Fibroblast of lung (primary cell): ENCODE measurements around the gene DDR2. TPM values are rescaled to one million over a fixed set of nuclear protein-coding genes. Genes with fewer than 3 reads are reported as not detected.

Source experiments
- DNase-seq, 2 donors: peaks; one replicate each; pipeline versions ENCODE4 v3.0.0 to v3.0.0-alpha.2; 2010; ENCODE audit warnings: low read depth in 2 of 2
- H2AFZ ChIP-seq: 2 replicates; pipeline ENCODE4 v1.5.1; 2012; ENCODE audit warnings: low read length, control low read depth, inconsistent platforms
- H3K27ac ChIP-seq: 2 replicates; pipeline ENCODE4 v1.5.1; 2011; ENCODE audit warnings: low read length, control low read depth; ENCODE audit not compliant: insufficient read depth
- H3K27me3 ChIP-seq: 2 replicates; pipeline ENCODE4 v1.5.1; 2011; ENCODE audit warnings: mild to moderate bottlenecking, low read length; ENCODE audit not compliant: control insufficient read depth, insufficient read depth
- H3K36me3 ChIP-seq: 2 replicates; pipeline ENCODE4 v1.5.1; 2011; ENCODE audit warnings: low read length; ENCODE audit not compliant: control insufficient read depth, insufficient read depth
- H3K4me1 ChIP-seq: 2 replicates; pipeline ENCODE4 v1.5.1; 2011; ENCODE audit warnings: low read length; ENCODE audit not compliant: control insufficient read depth, insufficient read depth; ENCODE audit errors: extremely low read depth
- H3K4me2 ChIP-seq: 2 replicates; pipeline ENCODE4 v1.5.1; 2011; ENCODE audit warnings: low read length, control low read depth; ENCODE audit not compliant: insufficient read depth; ENCODE audit errors: extremely low read depth
- H3K4me3 ChIP-seq, 4 experiments: fragments of 200-600 bp in 1 of 4; sonication (generic) in 1 of 4; replicated peaks in 1 of 4; 2 replicates each; pipeline ENCODE4 v1.5.1; 2011 to 2016; ENCODE audit warnings: low read length in 4 of 4, low read depth in 3 of 4, mild to moderate bottlenecking in 3 of 4, control low read depth in 2 of 4, inconsistent platforms in 1 of 4, mixed read lengths in 1 of 4; ENCODE audit not compliant: insufficient read depth in 1 of 4; ENCODE audit errors: control extremely low read depth in 1 of 4
- H3K79me2 ChIP-seq: 2 replicates; pipeline ENCODE4 v1.5.1; 2012; ENCODE audit warnings: mild to moderate bottlenecking, low read length, inconsistent platforms; ENCODE audit not compliant: control insufficient read depth, insufficient read depth
- H3K9ac ChIP-seq: 2 replicates; pipeline ENCODE4 v1.5.1; 2011; ENCODE audit warnings: mild to moderate bottlenecking, low read length, control low read depth; ENCODE audit not compliant: insufficient read depth
- H3K9me3 ChIP-seq: 2 replicates; pipeline ENCODE4 v1.5.1; 2012; ENCODE audit warnings: low read depth, low read length; ENCODE audit not compliant: control insufficient read depth, insufficient read depth
- H4K20me1 ChIP-seq: 2 replicates; pipeline ENCODE4 v1.5.1; 2011; ENCODE audit warnings: low read length; ENCODE audit not compliant: control insufficient read depth, insufficient read depth; ENCODE audit errors: extremely low read depth
- CTCF ChIP-seq, 2 donors: IDR thresholded peaks in 1 of 2; conservative IDR thresholded peaks in 1 of 2; 1 replicate in 1 of 2; 2 replicates in 1 of 2; pipeline ENCODE4 v1.5.1; 2011 to 2012; ENCODE audit warnings: low read length in 2 of 2, control low read depth in 1 of 2, inconsistent platforms in 1 of 2, low read depth in 1 of 2, mild to moderate bottlenecking in 1 of 2
- EZH2 ChIP-seq: IDR thresholded peaks from 2 replicates; pipeline ENCODE4 v1.5.1; 2012; ENCODE audit warnings: low read length, control low read depth, mild to moderate bottlenecking; ENCODE audit errors: missing control alignments
- polyA plus RNA-seq, 2 donors: library from polyadenylated mRNA; depleted of rRNA in 1 of 2; stranded (reverse) in 1 of 2; unstranded in 1 of 2; fragments of >200 nt; gene quantifications; 2 replicates each; pipeline ENCODE4 v1.2.1, GENCODE V29; 2011 to 2012; ENCODE audit warnings: missing spikeins in 1 of 2
- total RNA-seq: library from RNA; depleted of rRNA; stranded (reverse); fragments of >200 nt; gene quantifications from 2 replicates; pipeline ENCODE4 v1.2.1, GENCODE V29; 2014

The DDR2 gene
- total and polyA plus RNA-seq, 2 donors (not counting 1 experiment from before 2014, with no cell fraction given): 192 to 303 TPM

- Histone ChIP-seq H4K20me1 (no peaks in the 10 kb centered on the region), H3K9me3 (no peaks in the 10 kb centered on the region), H3K36me3 (peaks cover 2% of the 10 kb centered on the region), H3K4me2 (no peak overlapping the region), H3K4me3 (no peak overlapping the region), H3K27me3 (no peaks in the 10 kb centered on the region), H3K4me1 (peaks cover 31% of the 10 kb centered on the region), H3K27ac (no peak overlapping the region), H3K79me2 (peaks cover 87% of the 10 kb centered on the region), H2AFZ (no peak overlapping the region), H3K9ac (no peak overlapping the region)
- DNase-seq: no peak
- TF ChIP-seq CTCF (conservative IDR thresholded peaks at IDR 0.05 in 1 of 2, IDR thresholded peaks at IDR 0.05 in 1 of 2; ENCODE audit: low read depth in 1 of 2, low read length in 2 of 2) (no peak), EZH2 (no peak)
Observed at GRCh38 chr1:162679298-162679697, 47.0 kb downstream of the DDR2 start.

GRCh38 chr1:162680419-162681121 lies 48.3 kb downstream of the DDR2 start:
- peak in 1 of 2 donors; percentile 48 for DNase-seq
- TF ChIP-seq CTCF (conservative IDR thresholded peaks at IDR 0.05 in 1 of 2, IDR thresholded peaks at IDR 0.05 in 1 of 2; ENCODE audit: low read depth in 1 of 2, low read length in 2 of 2) (no peak), EZH2 (no peak)
- peak overlapping the region; percentile 23 for H3K27ac ChIP-seq
- H4K20me1 ChIP-seq: no peaks in the 10 kb centered on the region
- no peaks in the 10 kb centered on the region for H3K36me3 ChIP-seq
- no peak overlapping the region for H2AFZ ChIP-seq
- no peaks in the 10 kb centered on the region for H3K27me3 ChIP-seq
- peaks cover 27% of the 10 kb centered on the region for H3K4me1 ChIP-seq
- peaks cover 87% of the 10 kb centered on the region for H3K79me2 ChIP-seq
- no peak overlapping the region for H3K4me2 ChIP-seq
- no peak overlapping the region for H3K9ac ChIP-seq
- H3K9me3 ChIP-seq: no peaks in the 10 kb centered on the region
- H3K4me3 ChIP-seq: no peak overlapping the region

- peaks cover 87% of the 10 kb centered on the region for H3K79me2 ChIP-seq
- DNase-seq: no peak
- no peak overlapping the region for H3K27ac ChIP-seq
- H3K9me3 ChIP-seq: no peaks in the 10 kb centered on the region
- H3K36me3 ChIP-seq: no peaks in the 10 kb centered on the region
- no peak overlapping the region for H3K9ac ChIP-seq
- no peaks in the 10 kb centered on the region for H4K20me1 ChIP-seq
- TF ChIP-seq CTCF (conservative IDR thresholded peaks at IDR 0.05 in 1 of 2, IDR thresholded peaks at IDR 0.05 in 1 of 2; ENCODE audit: low read depth in 1 of 2, low read length in 2 of 2): no peak
- no peak for TF ChIP-seq EZH2
- no peak overlapping the region for H3K4me2 ChIP-seq
- H3K4me1 ChIP-seq: peaks cover 22% of the 10 kb centered on the region
- H2AFZ ChIP-seq: no peak overlapping the region
- no peaks in the 10 kb centered on the region for H3K27me3 ChIP-seq
- H3K4me3 ChIP-seq: no peak overlapping the region
Observed at GRCh38 chr1:162681122-162681436, 48.8 kb downstream of the DDR2 start.
